Trophoblast cell (in vitro differentiated cells and primary cell): Measurements from ENCODE around the gene ABLIM3.

Experiments used
- DNase-seq, 2 donors: peaks; one replicate each; pipeline ENCODE4 v3.0.0-alpha.2; 2016
- H2AFZ ChIP-seq: 2 replicates; pipeline ENCODE4 v1.6.1; 2013; ENCODE audit warnings: low read length, moderate library complexity, mild to moderate bottlenecking; ENCODE audit not compliant: insufficient read depth, poor library complexity
- H2AK5ac ChIP-seq: 2 replicates; pipeline ENCODE4 v1.6.1; 2013; ENCODE audit warnings: mild to moderate bottlenecking, low read length
- H2BK120ac ChIP-seq: 2 replicates; pipeline ENCODE4 v1.6.1; 2013; ENCODE audit warnings: low read length, mild to moderate bottlenecking, moderate library complexity; ENCODE audit not compliant: insufficient read depth, poor library complexity
- H2BK12ac ChIP-seq: 2 replicates; pipeline ENCODE4 v1.6.1; 2013; ENCODE audit warnings: mild to moderate bottlenecking, low read length, moderate library complexity
- H2BK5ac ChIP-seq: 2 replicates; pipeline ENCODE4 v1.6.1; 2013; ENCODE audit warnings: low read length, low read depth, moderate library complexity, mild to moderate bottlenecking; ENCODE audit not compliant: poor library complexity
- H3K14ac ChIP-seq: 2 replicates; pipeline ENCODE4 v1.6.1; 2013; ENCODE audit warnings: mild to moderate bottlenecking, low read length
- H3K18ac ChIP-seq: 2 replicates; pipeline ENCODE4 v1.6.1; 2013; ENCODE audit warnings: mild to moderate bottlenecking, low read length
- H3K23ac ChIP-seq: 2 replicates; pipeline ENCODE4 v1.6.1; 2013; ENCODE audit warnings: low read length
- H3K27ac ChIP-seq: 2 replicates; pipeline ENCODE4 v1.5.1; 2013; ENCODE audit warnings: low read depth, mild to moderate bottlenecking, inconsistent platforms, low read length, moderate library complexity
- H3K27me3 ChIP-seq: 2 replicates; pipeline ENCODE4 v1.6.1; 2013; ENCODE audit warnings: inconsistent platforms, mild to moderate bottlenecking, low read length, moderate library complexity; ENCODE audit not compliant: insufficient read depth
- H3K36me3 ChIP-seq, 2 experiments: 1 replicate in 1 of 2; 2 replicates in 1 of 2; pipeline ENCODE4 v1.6.1; 2013; ENCODE audit warnings: low read length in 2 of 2, mild to moderate bottlenecking in 2 of 2, moderate library complexity in 1 of 2; ENCODE audit not compliant: insufficient read depth in 2 of 2, control insufficient read depth in 1 of 2
- H3K4ac ChIP-seq: 2 replicates; pipeline ENCODE4 v1.6.1; 2013; ENCODE audit warnings: low read depth, mild to moderate bottlenecking, low read length, moderate library complexity
- H3K4me1 ChIP-seq, 2 experiments: 1 replicate in 1 of 2; 2 replicates in 1 of 2; pipeline ENCODE4 v1.6.1; 2013; ENCODE audit warnings: low read length in 2 of 2, mild to moderate bottlenecking in 2 of 2, moderate library complexity in 1 of 2; ENCODE audit not compliant: insufficient read depth in 2 of 2, control insufficient read depth in 1 of 2
- H3K4me2 ChIP-seq: 2 replicates; pipeline ENCODE4 v1.6.1; 2013; ENCODE audit warnings: inconsistent platforms, mild to moderate bottlenecking, low read length, moderate library complexity
- H3K4me3 ChIP-seq: 2 replicates; pipeline ENCODE4 v1.5.1; 2013; ENCODE audit warnings: mild to moderate bottlenecking, low read depth, low read length, inconsistent platforms
- H3K79me1 ChIP-seq: one replicate; pipeline ENCODE4 v1.6.1; 2013; ENCODE audit warnings: low read length
- H3K79me2 ChIP-seq: 2 replicates; pipeline ENCODE4 v1.6.1; 2013; ENCODE audit warnings: low read length, mild to moderate bottlenecking; ENCODE audit not compliant: control insufficient read depth, insufficient read depth, poor library complexity
- H3K9ac ChIP-seq: 2 replicates; pipeline ENCODE4 v1.6.1; 2013; ENCODE audit warnings: mild to moderate bottlenecking, low read length
- H3K9me3 ChIP-seq: 2 replicates; pipeline ENCODE4 v1.6.1; 2013; ENCODE audit warnings: low read depth, mild to moderate bottlenecking, control low read depth, inconsistent platforms, low read length; ENCODE audit not compliant: insufficient read depth
- H4K12ac ChIP-seq: 2 replicates; pipeline ENCODE4 v1.6.1; 2013; ENCODE audit warnings: low read depth, mild to moderate bottlenecking, low read length, moderate library complexity
- H4K8ac ChIP-seq: 2 replicates; pipeline ENCODE4 v1.6.1; 2013; ENCODE audit warnings: low read depth, mild to moderate bottlenecking, low read length, moderate library complexity
- H4K91ac ChIP-seq: one replicate; pipeline ENCODE4 v1.6.1; 2013; ENCODE audit warnings: low read depth, mild to moderate bottlenecking, low read length, moderate library complexity
- WGBS: extraction: QIAGEN DNeasy Blood & Tissue Kit; methylation state at CpG from one replicate; pipeline ENCODE4 v1.1.7; 2013; ENCODE audit warnings: missing lambda C conversion rate; ENCODE audit not compliant: insufficient read length, insufficient coverage; ENCODE audit errors: extremely low coverage; 5-methylcytosine and 5-hydroxymethylcytosine counted together

Gene ABLIM3

GRCh38 chr5:149216496-149216895 is 75.2 kb downstream of the ABLIM3 start:
- no peak overlapping the region for H4K8ac ChIP-seq
- no peak overlapping the region for H3K4me2 ChIP-seq
- no peaks in the 10 kb centered on the region for H3K4me1 ChIP-seq
- DNase-seq = no peak
- no peaks in the 10 kb centered on the region for H3K9me3 ChIP-seq
- no peaks in the 10 kb centered on the region for H3K27me3 ChIP-seq
- no peak overlapping the region for H3K9ac ChIP-seq
- H3K36me3 ChIP-seq = no peaks in the 10 kb centered on the region
- H2BK5ac ChIP-seq = no peak overlapping the region
- H2AK5ac ChIP-seq = no peak overlapping the region
- no peak overlapping the region for H3K4ac ChIP-seq
- no peaks in the 10 kb centered on the region for H3K79me2 ChIP-seq
- WGBS = no CpG with 5 or more reads among the region's 2 CpGs
- no peak overlapping the region for H3K14ac ChIP-seq
- no peak overlapping the region for H3K23ac ChIP-seq
- no peak overlapping the region for H2BK120ac ChIP-seq
- no peak overlapping the region for H3K4me3 ChIP-seq
- H4K12ac ChIP-seq = no peak overlapping the region
- no peak overlapping the region for H2BK12ac ChIP-seq
- no peak overlapping the region for H2AFZ ChIP-seq
- H3K27ac ChIP-seq = no peak overlapping the region
- H3K79me1 ChIP-seq = no peaks in the 10 kb centered on the region
- no peak overlapping the region for H3K18ac ChIP-seq
- H4K91ac ChIP-seq = no peak overlapping the region

- H2BK120ac ChIP-seq = no peak overlapping the region
- no peak overlapping the region for H3K4ac ChIP-seq
- H3K18ac ChIP-seq = no peak overlapping the region
- no peak overlapping the region for H4K8ac ChIP-seq
- H3K27me3 ChIP-seq = no peaks in the 10 kb centered on the region
- no peaks in the 10 kb centered on the region for H3K4me1 ChIP-seq
- no peak overlapping the region for H4K91ac ChIP-seq
- H3K4me2 ChIP-seq = no peak overlapping the region
- no peak overlapping the region for H2BK12ac ChIP-seq
- H2AK5ac ChIP-seq = no peak overlapping the region
- H3K9ac ChIP-seq = no peak overlapping the region
- H3K27ac ChIP-seq = no peak overlapping the region
- H3K9me3 ChIP-seq = no peaks in the 10 kb centered on the region
- H3K36me3 ChIP-seq = no peaks in the 10 kb centered on the region
- no peak for DNase-seq
- H2AFZ ChIP-seq = peak overlapping the region; percentile 9
- no peak overlapping the region for H3K23ac ChIP-seq
- H3K79me1 ChIP-seq = no peaks in the 10 kb centered on the region
- no peak overlapping the region for H3K14ac ChIP-seq
- no peak overlapping the region for H2BK5ac ChIP-seq
- no peak overlapping the region for H3K4me3 ChIP-seq
- no CpG with 5 or more reads among the region's 6 CpGs for WGBS
- no peaks in the 10 kb centered on the region for H3K79me2 ChIP-seq
- H4K12ac ChIP-seq = no peak overlapping the region
These were observed 76.0 kb downstream of the ABLIM3 start for GRCh38 chr5:149217096-149217802.

GRCh38 chr5:149217803-149218155 is 76.5 kb downstream of the ABLIM3 start:
- Histone ChIP-seq H3K79me2 (no peaks in the 10 kb centered on the region), H3K27ac (no peak overlapping the region), H4K12ac (no peak overlapping the region), H3K18ac (no peak overlapping the region), H3K9ac (no peak overlapping the region), H3K79me1 (no peaks in the 10 kb centered on the region), H3K27me3 (no peaks in the 10 kb centered on the region), H3K4me3 (no peak overlapping the region), H3K14ac (no peak overlapping the region), H2BK120ac (no peak overlapping the region), H3K4me2 (no peak overlapping the region), H3K4ac (no peak overlapping the region), H4K8ac (no peak overlapping the region), H3K36me3 (no peaks in the 10 kb centered on the region), H3K4me1 (no peaks in the 10 kb centered on the region), H2AK5ac (no peak overlapping the region), H3K23ac (no peak overlapping the region), H2AFZ (no peak overlapping the region), H2BK12ac (no peak overlapping the region), H4K91ac (no peak overlapping the region), H3K9me3 (no peaks in the 10 kb centered on the region), H2BK5ac (no peak overlapping the region)
- no CpG with 5 or more reads among the region's 3 CpGs for WGBS
- no peak for DNase-seq

GRCh38 chr5:149219584-149219983 is 78.3 kb downstream of the ABLIM3 start:
- Histone ChIP-seq H3K79me1 (no peaks in the 10 kb centered on the region), H4K12ac (no peak overlapping the region), H3K23ac (peak overlapping the region; percentile 62), H3K9me3 (no peaks in the 10 kb centered on the region), H3K36me3 (no peaks in the 10 kb centered on the region), H2BK5ac (no peak overlapping the region), H4K91ac (no peak overlapping the region), H2BK120ac (no peak overlapping the region), H3K4me1 (no peaks in the 10 kb centered on the region), H3K14ac (no peak overlapping the region), H2AFZ (no peak overlapping the region), H3K79me2 (no peaks in the 10 kb centered on the region), H3K4me3 (no peak overlapping the region), H2AK5ac (no peak overlapping the region), H3K27ac (no peak overlapping the region), H3K27me3 (no peaks in the 10 kb centered on the region), H3K4me2 (no peak overlapping the region), H4K8ac (no peak overlapping the region), H3K4ac (no peak overlapping the region), H3K9ac (no peak overlapping the region), H2BK12ac (no peak overlapping the region), H3K18ac (no peak overlapping the region)
- WGBS = no CpG with 5 or more reads among the region's 1 CpG
- DNase-seq = no peak
